Measurements from ENCODE around the gene USHBP1.
A peak's percentile ranks its signal among the peaks of the same experiment; 100 is the strongest.

Gene USHBP1

GRCh38 chr19:17210296-17210695, 54.2 kb downstream of the USHBP1 start:
- DNase-seq (ENCODE audit: low spot score) = no peak

GRCh38 chr19:17209126-17210036, 55.2 kb downstream of the USHBP1 start:
- no peak for DNase-seq (ENCODE audit: low spot score)

- DNase-seq (ENCODE audit: low spot score) = no peak
Observed at GRCh38 chr19:17206736-17207581, 57.6 kb downstream of the USHBP1 start.

- peak; percentile 41 for DNase-seq (ENCODE audit: low spot score)
Observed at GRCh38 chr19:17205237-17206140, 59.1 kb downstream of the USHBP1 start.

GRCh38 chr19:17202713-17203112, 61.8 kb downstream of the USHBP1 start:
- DNase-seq (ENCODE audit: low spot score) = no peak

GRCh38 chr19:17202249-17202648, 62.3 kb downstream of the USHBP1 start:
- DNase-seq (ENCODE audit: low spot score) = peak; percentile 21

GRCh38 chr19:17200408-17201079, 64.0 kb downstream of the USHBP1 start:
- DNase-seq (ENCODE audit: low spot score) = no peak

Data from kidney tubule cell (primary cell).